Skin epidermis (tissue), 12 donors: ENCODE data around the gene XYLT1.

ENCODE experiments used
- H3K27ac ChIP-seq, 21 experiments: fragments of 200-600 bp; sonication (generic) in 11 of 21; one replicate each; pipeline ENCODE4 v1.5.0; 2020; ENCODE audit warnings: mild to moderate bottlenecking in 3 of 21, inconsistent platforms in 2 of 21, moderate library complexity in 2 of 21
- H3K4me3 ChIP-seq, 7 experiments: fragments of 200-600 bp; sonication (generic) in 2 of 7; one replicate each; pipeline ENCODE4 v1.5.0; 2020; ENCODE audit warnings: inconsistent platforms in 2 of 7, mild to moderate bottlenecking in 2 of 7, moderate library complexity in 1 of 7

Gene XYLT1

DNA sequence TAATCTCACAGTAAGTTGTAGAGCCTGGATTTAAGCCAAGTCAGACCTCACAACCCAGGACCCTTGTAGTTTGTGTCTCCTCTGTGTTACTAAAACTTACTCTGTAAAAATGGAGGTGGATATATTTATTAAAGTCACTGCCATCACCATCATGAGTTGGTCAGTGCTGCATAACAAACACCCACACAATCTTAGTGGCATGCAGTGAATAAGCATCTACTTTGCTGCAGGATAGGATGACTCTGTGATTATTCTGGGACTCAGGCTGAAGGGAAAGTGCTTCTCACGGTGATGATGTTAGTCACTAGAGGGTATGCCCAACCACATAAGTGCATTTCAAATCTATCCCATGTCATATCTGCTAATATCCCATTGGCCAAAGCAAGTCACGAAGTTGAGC, 398.7 kb downstream of the XYLT1 start:
- no peak overlapping the region for H3K27ac ChIP-seq

DNA sequence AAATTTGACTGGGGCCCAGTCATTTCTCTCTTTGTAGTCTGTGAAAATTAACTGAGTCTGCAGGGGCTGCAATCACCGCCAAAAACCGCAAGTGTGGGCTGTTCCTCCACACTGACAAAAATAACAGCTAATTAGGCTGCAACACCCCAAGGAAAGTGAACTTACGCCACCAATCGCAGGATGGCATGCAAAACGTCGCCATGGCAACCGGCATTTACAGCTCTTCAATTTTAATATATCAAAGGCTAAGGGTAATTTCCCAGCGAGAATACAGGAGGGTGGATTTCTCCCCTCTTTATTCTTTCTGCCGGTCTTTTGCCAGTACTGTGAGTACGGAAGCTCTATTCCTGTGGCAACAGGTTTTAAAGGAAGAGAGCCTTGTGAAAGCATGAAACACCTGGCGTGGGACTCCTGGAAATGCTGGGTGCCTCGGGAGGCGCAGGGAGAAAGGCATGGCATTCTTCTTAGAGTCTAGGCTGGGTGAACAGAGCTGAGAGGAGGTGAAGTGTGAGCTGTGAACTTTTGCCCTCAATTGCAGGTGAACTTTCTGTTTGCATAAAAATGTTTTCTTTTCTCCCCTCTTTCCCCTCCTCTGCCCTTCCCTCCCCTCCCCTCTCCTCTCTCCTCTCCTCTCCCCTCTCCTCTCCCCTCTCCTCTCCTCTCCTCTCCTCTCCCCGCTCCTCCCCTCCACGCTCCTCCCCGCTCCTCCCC, 399.7 kb downstream of the XYLT1 start:
- Histone ChIP-seq H3K4me3 (no peak overlapping the region), H3K27ac (peak overlapping the region in 13 of 21 experiments; percentile 12 to 81 (median 58))

More for the DNA sequence above, 398.7 kb downstream of the XYLT1 start:
- H3K4me3 ChIP-seq: no peak overlapping the region

DNA sequence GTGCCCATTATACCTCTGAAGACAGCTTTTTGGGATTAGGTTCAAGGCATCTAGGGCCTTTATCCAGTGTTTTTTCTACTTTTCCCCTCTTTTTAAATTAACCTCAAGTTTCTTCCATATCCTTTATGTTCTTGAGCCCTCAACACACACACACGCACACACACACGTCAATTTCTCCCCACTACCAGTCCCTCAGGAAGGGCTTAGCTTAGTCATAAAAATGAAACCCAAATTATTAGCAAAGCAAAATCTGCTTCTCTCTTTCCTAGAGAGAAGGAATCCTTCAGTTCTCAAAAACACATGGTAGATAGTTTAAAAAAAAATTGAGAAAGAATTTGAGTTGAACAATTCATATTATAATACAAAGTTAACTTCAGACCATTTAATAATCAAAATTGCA, 401.1 kb downstream of the XYLT1 start:
- Histone ChIP-seq H3K27ac (peak overlapping the region in 8 of 21 experiments; percentile 22 to 78 (median 52)), H3K4me3 (no peak overlapping the region)

DNA sequence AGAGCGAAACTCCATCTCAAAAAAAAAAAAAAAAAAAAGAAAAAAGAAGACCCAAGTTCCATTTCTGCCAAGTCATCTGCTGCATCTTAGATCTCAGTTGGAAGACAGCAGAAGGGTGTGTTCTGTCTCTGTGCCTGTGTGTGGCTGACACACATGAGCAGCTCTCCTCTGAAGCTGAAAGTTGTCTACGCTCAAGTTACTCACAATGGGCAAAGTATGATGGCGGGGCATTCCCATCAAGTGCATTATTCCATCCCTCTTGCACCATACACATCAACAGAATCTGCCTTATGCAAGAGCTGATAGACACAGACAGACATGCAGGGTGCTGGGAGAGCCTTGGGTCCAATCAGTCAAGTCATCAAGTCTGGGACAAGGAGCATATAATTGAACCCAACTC, 402.2 kb downstream of the XYLT1 start:
- H3K27ac ChIP-seq: no peak overlapping the region
- no peak overlapping the region for H3K4me3 ChIP-seq

DNA sequence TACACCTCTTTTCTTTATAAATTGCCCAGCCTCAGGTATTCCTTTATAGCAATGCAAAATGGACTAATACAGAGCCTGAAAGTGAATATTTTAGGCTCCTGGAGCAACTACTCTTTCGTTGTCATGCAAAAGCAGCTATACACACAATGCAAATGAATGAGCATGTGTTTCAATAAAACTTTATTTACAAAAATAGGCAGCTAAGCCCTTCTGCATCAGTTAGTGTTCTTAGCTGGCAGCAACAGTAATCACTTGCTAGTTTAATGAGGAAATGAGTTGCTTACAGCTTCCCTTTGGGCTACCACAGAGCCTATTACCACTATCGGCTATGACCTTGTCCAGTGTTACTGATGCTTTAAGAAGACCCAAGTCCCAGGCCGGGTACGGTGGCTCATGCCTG, 402.9 kb downstream of the XYLT1 start:
- Histone ChIP-seq H3K27ac (no peak overlapping the region), H3K4me3 (no peak overlapping the region)

DNA sequence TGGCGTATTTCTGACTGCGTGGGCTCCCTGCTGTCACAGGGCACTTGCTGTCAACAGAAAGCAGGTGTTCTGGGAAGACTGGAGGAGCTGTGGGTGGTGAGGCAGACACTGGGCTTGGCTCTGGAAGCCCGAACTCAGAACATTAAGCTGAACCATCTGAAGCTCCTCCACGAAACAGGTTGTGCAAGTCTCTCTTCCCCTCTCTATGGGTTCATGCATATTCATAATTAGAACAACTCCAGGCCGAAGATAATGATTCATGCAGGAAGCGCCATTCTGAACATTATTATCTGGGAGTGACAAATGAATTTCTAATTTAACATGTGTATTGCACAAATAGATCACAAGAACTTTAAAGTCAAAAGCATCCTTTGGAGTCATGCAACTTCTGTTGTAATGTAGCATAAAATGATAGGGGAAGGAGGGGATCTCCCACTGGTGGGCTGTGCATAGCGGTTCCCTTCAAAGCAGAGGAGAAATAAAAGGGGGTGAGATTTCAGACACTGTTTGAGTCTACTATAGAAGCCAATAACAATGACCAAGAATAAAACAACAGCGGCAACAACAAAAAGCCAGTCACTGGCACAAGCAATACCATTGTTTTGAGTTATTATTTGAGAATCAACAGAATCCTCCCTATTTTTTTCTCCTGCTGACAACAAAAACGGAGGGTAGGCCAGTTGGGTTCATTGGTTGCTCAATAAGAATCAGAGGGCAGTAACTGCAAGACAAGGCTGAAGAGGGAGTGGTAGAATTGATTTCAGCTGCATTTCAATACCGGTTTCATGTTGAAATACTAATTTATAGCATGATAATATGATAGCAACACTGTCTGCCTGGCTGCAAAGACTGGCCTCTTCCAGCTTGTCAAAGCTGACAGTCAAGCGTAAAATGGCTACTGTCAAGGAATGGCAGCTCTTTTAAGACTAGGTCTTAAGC, 407.3 kb downstream of the XYLT1 start:
- H3K4me3 ChIP-seq: no peak overlapping the region
- H3K27ac ChIP-seq: peak overlapping the region in 17 of 21 experiments; percentile 7 to 82 (median 63)

DNA sequence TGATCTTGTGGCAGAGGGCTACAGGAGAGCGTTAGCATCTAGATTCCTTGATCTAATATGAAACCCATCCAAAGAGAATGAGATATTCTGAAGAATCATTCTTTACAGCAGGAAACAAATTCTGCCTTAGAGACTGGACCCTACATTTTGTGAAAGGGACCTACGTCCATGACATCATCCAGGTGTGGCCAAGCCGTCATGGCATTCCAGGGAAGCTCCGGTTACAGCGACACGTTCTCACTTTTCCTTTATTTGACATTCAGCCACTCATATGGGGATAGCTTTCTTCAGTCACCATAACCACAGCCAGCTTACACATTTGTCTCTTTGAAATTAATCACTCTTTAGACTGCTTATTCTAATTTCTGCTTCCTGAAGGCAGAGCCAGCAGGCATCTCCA, 408.1 kb downstream of the XYLT1 start:
- no peak overlapping the region for H3K4me3 ChIP-seq
- H3K27ac ChIP-seq: peak overlapping the region in 14 of 21 experiments; percentile 18 to 82 (median 64)

DNA sequence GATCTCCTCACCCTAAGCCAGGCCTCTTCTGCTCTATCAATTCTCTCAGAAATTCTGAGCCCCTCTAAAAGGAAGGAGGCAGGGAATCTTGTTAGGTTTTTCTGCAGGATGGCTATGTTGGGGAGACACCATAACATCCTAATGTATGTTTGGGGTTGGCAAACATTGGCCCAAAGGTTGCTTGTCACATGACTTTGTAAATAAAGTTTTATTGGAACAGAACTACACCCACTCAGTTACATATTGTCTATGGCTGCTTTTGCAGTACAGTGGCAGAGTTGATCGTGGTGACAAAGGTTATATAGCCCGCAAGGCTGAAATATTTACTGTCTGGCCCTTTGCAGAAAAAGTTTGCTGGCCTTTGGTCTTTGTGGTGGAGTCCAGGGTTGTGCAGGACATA, 409.4 kb downstream of the XYLT1 start:
- no peak overlapping the region for H3K27ac ChIP-seq
- no peak overlapping the region for H3K4me3 ChIP-seq

DNA sequence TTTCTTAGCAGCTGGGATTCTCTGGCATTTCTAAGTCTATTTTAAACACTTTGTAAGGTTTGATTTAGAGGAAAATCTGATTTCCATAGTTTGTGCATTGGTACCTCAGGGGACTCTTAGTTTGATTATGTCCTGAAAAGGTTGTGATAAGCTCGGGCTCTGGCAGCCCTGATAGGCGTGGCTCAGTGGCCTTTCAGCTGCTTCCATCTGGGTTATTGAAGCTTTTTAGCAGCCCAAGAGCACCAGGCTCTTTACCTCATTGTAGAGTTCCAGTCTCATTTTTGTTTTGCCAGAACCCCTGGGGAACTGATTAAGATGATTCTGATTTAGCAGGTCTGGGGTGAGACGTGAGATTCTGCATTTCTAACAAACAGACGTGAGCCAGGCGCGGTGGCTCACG, 412.3 kb downstream of the XYLT1 start:
- H3K4me3 ChIP-seq: no peak overlapping the region
- H3K27ac ChIP-seq: no peak overlapping the region

DNA sequence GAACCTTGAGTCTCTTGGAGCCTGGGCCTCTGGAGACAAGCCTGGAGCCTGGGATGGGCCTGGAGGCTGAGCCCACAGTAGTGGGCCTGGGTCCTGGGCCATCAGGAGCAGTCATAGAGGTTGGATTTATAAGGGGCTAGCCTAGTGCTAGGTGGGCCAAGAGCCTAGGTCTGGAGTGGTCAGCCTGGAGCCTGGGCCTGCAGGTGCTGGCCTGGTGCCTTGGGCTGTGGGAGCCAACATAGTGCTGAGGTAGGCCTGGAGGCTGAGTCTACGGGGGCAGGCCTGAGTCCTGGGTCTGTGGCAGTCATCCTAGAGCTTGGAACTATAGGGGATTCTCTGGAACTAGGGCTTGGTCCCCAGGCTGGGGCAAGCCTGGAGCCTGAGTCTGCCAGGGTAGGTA, 414.1 kb downstream of the XYLT1 start:
- no peak overlapping the region for H3K27ac ChIP-seq
- no peak overlapping the region for H3K4me3 ChIP-seq

DNA sequence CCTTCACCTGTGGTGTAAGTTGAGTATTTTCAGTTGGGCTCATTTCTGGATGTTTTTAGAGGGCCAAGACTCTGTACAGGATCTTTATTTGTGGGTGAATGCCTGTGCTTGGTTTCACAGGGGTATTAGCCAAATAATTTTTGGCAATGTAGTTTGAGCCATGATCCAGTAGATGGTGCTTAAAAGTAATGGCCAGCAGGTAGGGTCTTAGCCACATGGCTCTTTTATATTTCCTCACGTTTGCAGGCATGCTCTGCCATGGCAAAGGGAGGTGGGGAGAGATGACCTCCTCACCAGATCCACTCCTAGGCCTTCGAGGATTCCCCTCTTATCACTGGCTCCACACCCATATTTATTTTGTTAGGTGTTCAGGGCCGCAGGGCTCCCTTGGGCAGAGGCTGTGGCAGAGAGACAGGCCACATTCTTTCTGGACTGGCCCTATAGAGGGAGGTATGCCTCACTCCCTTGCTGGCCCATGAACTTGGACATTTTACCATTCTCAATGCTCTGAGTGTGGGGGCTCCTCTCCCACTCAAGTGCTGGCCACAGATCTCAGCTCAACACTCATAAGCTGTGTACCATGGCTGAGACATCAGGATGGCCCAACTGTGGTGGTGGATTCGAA, 417.1 kb downstream of the XYLT1 start:
- Histone ChIP-seq H3K4me3 (no peak overlapping the region), H3K27ac (no peak overlapping the region)
